Inflammatory macrophage treated with lipopolysaccharide for 1 hour (primary cell): Measurements from ENCODE around the gene AMZ1.

Experiments used
- DNase-seq, 2 donors: peaks; one replicate each; pipeline ENCODE4 v3.0.0-alpha.2; 2020 to 2022

The AMZ1 gene

GRCh38 chr7:2687881-2688318 is at the start of gene AMZ1:
AMZ1 (plus strand) TSS chr7:2688202; CDS start chr7:2700452, 12,250 bp downstream.
- DNase-seq = peak in 1 of 2 donors; percentile 52

- DNase-seq = peak; percentile 49 to 85
These were observed 49.6 kb upstream of the AMZ1 start for GRCh38 chr7:2638224-2638991.

GRCh38 chr7:2639181-2639681 is 48.8 kb upstream of the AMZ1 start:
- peak; percentile 19 to 62 for DNase-seq

- no peak for DNase-seq
These were observed 48.1 kb upstream of the AMZ1 start for GRCh38 chr7:2639695-2640481.

GRCh38 chr7:2640482-2640830 is 47.5 kb upstream of the AMZ1 start:
- DNase-seq = no peak

GRCh38 chr7:2640846-2641316 is 47.1 kb upstream of the AMZ1 start:
- DNase-seq = no peak

GRCh38 chr7:2641406-2642393 is 46.3 kb upstream of the AMZ1 start:
- peak; percentile 79 to 84 for DNase-seq

GRCh38 chr7:2643386-2644219 is 44.4 kb upstream of the AMZ1 start:
- no peak for DNase-seq

GRCh38 chr7:2644220-2644561 is 43.8 kb upstream of the AMZ1 start:
- DNase-seq = no peak

- DNase-seq = no peak
These were observed 43.3 kb upstream of the AMZ1 start for GRCh38 chr7:2644562-2645273.

- peak in 1 of 2 donors; percentile 38 for DNase-seq
These were observed 42.6 kb upstream of the AMZ1 start for GRCh38 chr7:2645274-2645868.

GRCh38 chr7:2646336-2646679 is 41.7 kb upstream of the AMZ1 start:
- DNase-seq = no peak

GRCh38 chr7:2646680-2647571 is 41.1 kb upstream of the AMZ1 start:
- no peak for DNase-seq

GRCh38 chr7:2647594-2648172 is 40.3 kb upstream of the AMZ1 start:
- peak; percentile 58 to 73 for DNase-seq

- no peak for DNase-seq
These were observed 38.7 kb upstream of the AMZ1 start for GRCh38 chr7:2649139-2649838.

- DNase-seq = no peak
These were observed 38.0 kb upstream of the AMZ1 start for GRCh38 chr7:2649991-2650390.

- DNase-seq = no peak
These were observed 37.6 kb upstream of the AMZ1 start for GRCh38 chr7:2650451-2650850.

GRCh38 chr7:2651336-2651735 is 36.7 kb upstream of the AMZ1 start:
- no peak for DNase-seq
